ENCODE data around the gene AHRR. TPM values are rescaled to one million over a fixed set of nuclear protein-coding genes. Genes with fewer than 3 reads are reported as not detected.

Gene AHRR
- total and polyA plus RNA-seq, 2 of the 4 experiments (the other 2 are of a cell fraction), result 15.6 to 37.1 TPM

DNA sequence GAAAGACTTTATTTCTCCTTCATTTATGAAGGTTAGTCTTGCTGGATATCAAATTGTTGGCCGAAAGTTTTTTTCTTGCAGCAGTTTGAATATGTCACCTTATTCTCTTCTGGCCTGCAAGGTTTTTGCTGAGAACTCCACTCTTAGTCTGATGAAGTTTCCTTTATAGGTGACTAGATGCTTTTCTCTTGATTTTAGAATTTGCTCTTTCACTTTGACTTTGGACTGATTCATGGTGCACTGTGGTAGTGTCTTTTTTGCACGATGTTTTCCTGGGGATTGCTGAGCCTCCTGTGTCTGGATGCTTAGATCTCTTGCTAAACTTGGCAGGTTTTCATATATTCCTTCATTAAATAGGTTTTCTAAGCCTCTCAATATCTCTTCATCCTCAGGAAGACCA, 12.4 kb downstream of the AHRR start:
- no peak overlapping the region for H2AFZ ChIP-seq (replicated peaks; ENCODE audit: low read length, poor library complexity)
- H3K9me3 ChIP-seq (ENCODE audit: control insufficient read depth, insufficient read depth, low read length), result no peaks in the 10 kb centered on the region
- peaks cover 25 to 71% of the 10 kb centered on the region in 2 experiments for H3K79me1 ChIP-seq (ENCODE audit: low read depth in 1 of 2, low read length in 2 of 2)
- no peak overlapping the region for H2BK15ac ChIP-seq (ENCODE audit: low read depth, low read length)
- no peak overlapping the region for H3K9ac ChIP-seq (ENCODE audit: low read depth, low read length)
- no peak overlapping the region for H3K4me3 ChIP-seq (ENCODE audit: insufficient read depth, low read depth, low read length)
- no peak overlapping the region for H2BK120ac ChIP-seq (ENCODE audit: low read depth, low read length)
- CTCF ChIA-PET, result interaction anchor here (0.6 kb wide), 1 partner anchor 538 kb away, joined by 3 read pairs; no protein-coding TSS in a partner anchor
- no peaks in the 10 kb centered on the region for H3K36me3 ChIP-seq (ENCODE audit: control insufficient read depth, insufficient read depth, low read length)
- dilution Hi-C loops (cut with HindIII; ENCODE audit: low sequenced_read_pairs, unreplicated experiment), result no loop called here
- no peak for ATAC-seq (ENCODE audit: low read depth)
- H4K91ac ChIP-seq (ENCODE audit: insufficient read depth, low read depth, low read length), result no peak overlapping the region
- no peaks in the 10 kb centered on the region for H3K27me3 ChIP-seq (ENCODE audit: control insufficient read depth, insufficient read depth, low read length)
- POLR2A ChIA-PET (ENCODE audit: unreplicated experiment), result no interaction called here
- H2BK20ac ChIP-seq (ENCODE audit: low read depth, low read length), result no peak overlapping the region
- in situ Hi-C loops (cut with MboI; ENCODE audit: low sequenced_read_pairs), result no loop called here
- H3K18ac ChIP-seq (ENCODE audit: low read depth, low read length), result no peak overlapping the region
- H3K56ac ChIP-seq (ENCODE audit: extremely low read depth, insufficient read depth, low read length), result no peak overlapping the region
- no TSS peak for BruUV-seq (replicated peaks)
- intact Hi-C loops (cut with micrococcal nuclease), result no loop called here
- H3K23ac ChIP-seq (ENCODE audit: low read depth, low read length), result no peak overlapping the region
- H2AK5ac ChIP-seq (ENCODE audit: low read depth, low read length), result no peak overlapping the region
- H3K14ac ChIP-seq (replicated peaks; ENCODE audit: low read depth, low read length), result no peak overlapping the region
- no CpG with 5 or more reads among the region's 2 CpGs for WGBS, 2 experiments (ENCODE audit: extremely low coverage in 2 of 2, insufficient read length in 1 of 2)
- H4K20me1 ChIP-seq (ENCODE audit: insufficient read depth, low read length), result peaks cover 76% of the 10 kb centered on the region
- H3K27ac ChIP-seq (ENCODE audit: insufficient read depth, low read length), result no peak overlapping the region
- DNase-seq, result no peak
- peaks cover 17% of the 10 kb centered on the region for H3K4me1 ChIP-seq (ENCODE audit: control insufficient read depth, insufficient read depth, low read length)
- H4K5ac ChIP-seq (ENCODE audit: low read depth, low read length), result no peak overlapping the region
- no peak overlapping the region for H3K4me2 ChIP-seq (ENCODE audit: low read depth, low read length)
- no peak overlapping the region for H2BK5ac ChIP-seq (ENCODE audit: low read depth, low read length, poor library complexity, severe bottlenecking)
- H3K4ac ChIP-seq (ENCODE audit: low read depth, low read length), result no peak overlapping the region
- H2AK9ac ChIP-seq (replicated peaks; ENCODE audit: low read depth, low read length, poor library complexity), result no peak overlapping the region
- TF ChIP-seq RFX5 (IDR thresholded peaks at IDR 0.05; ENCODE audit: low read depth, low read length) (no peak), MAZ (IDR thresholded peaks at IDR 0.05; ENCODE audit: borderline replicate concordance, low read depth, low read length) (no peak), RCOR1 (IDR thresholded peaks at IDR 0.05; ENCODE audit: insufficient replicate concordance, low read length) (no peak), CHD1 (IDR thresholded peaks at IDR 0.05; ENCODE audit: low read depth, low read length) (no peak), MXI1 (IDR thresholded peaks at IDR 0.05; ENCODE audit: borderline replicate concordance, low read depth, low read length) (no peak), MAFK (IDR thresholded peaks at IDR 0.05; ENCODE audit: low read depth, low read length) (no peak), BHLHE40 (IDR thresholded peaks at IDR 0.05; ENCODE audit: low read depth, low read length) (no peak), CEBPB (IDR thresholded peaks at IDR 0.05; ENCODE audit: low read depth, low read length) (no peak), RAD21 (IDR thresholded peaks at IDR 0.05; ENCODE audit: low read length) (no peak), SMC3 (IDR thresholded peaks at IDR 0.05; ENCODE audit: low read depth, low read length) (no peak)
- TF ChIP-seq, protein P1, sequence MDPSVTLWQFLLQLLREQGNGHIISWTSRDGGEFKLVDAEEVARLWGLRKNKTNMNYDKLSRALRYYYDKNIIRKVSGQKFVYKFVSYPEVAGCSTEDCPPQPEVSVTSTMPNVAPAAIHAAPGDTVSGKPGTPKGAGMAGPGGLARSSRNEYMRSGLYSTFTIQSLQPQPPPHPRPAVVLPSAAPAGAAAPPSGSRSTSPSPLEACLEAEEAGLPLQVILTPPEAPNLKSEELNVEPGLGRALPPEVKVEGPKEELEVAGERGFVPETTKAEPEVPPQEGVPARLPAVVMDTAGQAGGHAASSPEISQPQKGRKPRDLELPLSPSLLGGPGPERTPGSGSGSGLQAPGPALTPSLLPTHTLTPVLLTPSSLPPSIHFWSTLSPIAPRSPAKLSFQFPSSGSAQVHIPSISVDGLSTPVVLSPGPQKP (IDR thresholded peaks at IDR 0.05; ENCODE audit: borderline replicate concordance, low read depth, low read length), result no peak
- TF ChIP-seq, protein P2, sequence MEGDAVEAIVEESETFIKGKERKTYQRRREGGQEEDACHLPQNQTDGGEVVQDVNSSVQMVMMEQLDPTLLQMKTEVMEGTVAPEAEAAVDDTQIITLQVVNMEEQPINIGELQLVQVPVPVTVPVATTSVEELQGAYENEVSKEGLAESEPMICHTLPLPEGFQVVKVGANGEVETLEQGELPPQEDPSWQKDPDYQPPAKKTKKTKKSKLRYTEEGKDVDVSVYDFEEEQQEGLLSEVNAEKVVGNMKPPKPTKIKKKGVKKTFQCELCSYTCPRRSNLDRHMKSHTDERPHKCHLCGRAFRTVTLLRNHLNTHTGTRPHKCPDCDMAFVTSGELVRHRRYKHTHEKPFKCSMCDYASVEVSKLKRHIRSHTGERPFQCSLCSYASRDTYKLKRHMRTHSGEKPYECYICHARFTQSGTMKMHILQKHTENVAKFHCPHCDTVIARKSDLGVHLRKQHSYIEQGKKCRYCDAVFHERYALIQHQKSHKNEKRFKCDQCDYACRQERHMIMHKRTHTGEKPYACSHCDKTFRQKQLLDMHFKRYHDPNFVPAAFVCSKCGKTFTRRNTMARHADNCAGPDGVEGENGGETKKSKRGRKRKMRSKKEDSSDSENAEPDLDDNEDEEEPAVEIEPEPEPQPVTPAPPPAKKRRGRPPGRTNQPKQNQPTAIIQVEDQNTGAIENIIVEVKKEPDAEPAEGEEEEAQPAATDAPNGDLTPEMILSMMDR (conservative IDR thresholded peaks at IDR 0.05; ENCODE audit: low read depth, low read length), result no peak
- TF ChIP-seq, protein P3, sequence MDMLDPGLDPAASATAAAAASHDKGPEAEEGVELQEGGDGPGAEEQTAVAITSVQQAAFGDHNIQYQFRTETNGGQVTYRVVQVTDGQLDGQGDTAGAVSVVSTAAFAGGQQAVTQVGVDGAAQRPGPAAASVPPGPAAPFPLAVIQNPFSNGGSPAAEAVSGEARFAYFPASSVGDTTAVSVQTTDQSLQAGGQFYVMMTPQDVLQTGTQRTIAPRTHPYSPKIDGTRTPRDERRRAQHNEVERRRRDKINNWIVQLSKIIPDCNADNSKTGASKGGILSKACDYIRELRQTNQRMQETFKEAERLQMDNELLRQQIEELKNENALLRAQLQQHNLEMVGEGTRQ (IDR thresholded peaks at IDR 0.05; ENCODE audit: low read depth, low read length), result no peak
- no peak overlapping the region for H4K8ac ChIP-seq (ENCODE audit: low read depth in 2 of 2, low read length in 2 of 2)
- peaks cover 25% of the 10 kb centered on the region for H3K9me1 ChIP-seq (ENCODE audit: insufficient read depth, low read length)
